NCI-H1930 (cell line): ENCODE measurements around the gene ZRSR2.
"Not testable (repeated sequence)": the region's sequence is repeated elsewhere in the genome, so short reads cannot be mapped to it uniquely, and the experiment has no call there.

Experiments used
- DNase-seq, 2 experiments: peaks; one replicate each; lab custom pipeline; 2025; lab: John Stamatoyannopoulos, UW

Gene ZRSR2

GRCh38 chrX:15804563-15804962, 14.3 kb downstream of the ZRSR2 start:
- DNase-seq: no peak

GRCh38 chrX:15808254-15808653, 18.0 kb downstream of the ZRSR2 start:
- DNase-seq: no peak

DNA sequence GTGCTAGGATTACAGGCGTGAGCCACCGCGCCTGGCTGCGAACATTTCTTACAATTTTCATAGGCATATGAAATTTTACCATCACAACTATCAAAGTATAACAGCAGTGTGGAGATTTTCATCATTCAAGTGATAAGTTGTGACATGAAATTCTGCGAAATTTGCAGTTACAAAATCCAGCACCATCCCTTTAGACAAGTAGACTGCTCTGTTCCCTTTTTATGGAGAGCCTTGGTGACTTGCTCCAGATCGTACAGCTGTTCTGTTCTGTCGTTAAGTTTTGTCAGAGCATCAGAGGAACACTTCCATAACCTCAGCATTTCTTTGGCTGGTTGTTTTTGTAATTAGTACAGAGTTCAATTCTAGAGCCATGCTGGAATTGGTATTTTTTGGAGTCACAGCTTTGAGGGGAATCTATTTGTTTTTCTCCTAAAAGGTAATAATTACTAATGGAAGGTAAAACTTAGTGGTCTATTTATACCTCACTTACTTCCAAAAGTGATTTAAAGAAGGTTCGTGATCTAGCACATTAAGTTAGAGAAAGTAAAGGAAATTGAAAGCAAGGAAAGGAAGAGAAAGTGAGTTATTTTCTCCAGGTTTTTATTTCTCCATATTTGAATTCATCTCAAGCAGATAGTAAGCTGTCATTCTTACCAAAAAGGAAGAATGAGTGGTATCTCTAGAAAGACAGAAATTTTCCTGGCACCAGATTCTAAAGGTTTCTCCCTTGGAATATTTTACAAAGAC, 22.1 kb downstream of the ZRSR2 start:
- DNase-seq: no peak

- no peak for DNase-seq
Measured at GRCh38 chrX:15813416-15813815, 23.1 kb downstream of the ZRSR2 start.

GRCh38 chrX:15814771-15815365, 24.6 kb downstream of the ZRSR2 start:
- no peak for DNase-seq

DNA sequence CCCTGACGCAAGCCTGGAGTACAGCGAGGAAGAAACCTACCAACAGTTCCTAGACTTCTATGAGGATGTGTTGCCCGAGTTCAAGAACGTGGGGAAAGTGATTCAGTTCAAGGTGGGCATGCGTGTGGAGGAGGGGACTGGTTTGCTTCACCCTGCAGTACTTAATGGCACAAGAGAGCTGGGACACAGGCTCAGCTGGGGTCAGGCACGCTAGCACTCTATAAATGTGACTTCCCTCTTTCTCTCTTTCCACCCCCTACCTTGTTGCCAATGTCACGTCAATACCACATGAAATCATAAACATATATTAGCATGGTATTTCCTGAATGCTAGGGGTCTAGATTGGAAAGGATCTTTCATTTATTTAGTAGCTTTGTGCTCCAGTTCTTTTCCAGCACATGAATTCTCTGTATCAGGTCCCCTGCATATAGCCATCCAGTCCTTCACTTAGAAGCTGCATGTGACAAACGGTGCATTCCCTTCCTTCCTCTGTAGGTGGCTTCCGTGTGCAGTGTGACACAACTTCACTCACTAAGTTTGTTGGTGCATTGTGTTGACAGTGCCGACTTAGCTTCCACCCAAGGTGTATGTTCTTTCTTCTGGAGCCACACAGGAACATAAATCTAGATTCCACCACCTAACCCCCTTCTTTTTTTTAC, 25.6 kb downstream of the ZRSR2 start:
- DNase-seq: no peak

DNA sequence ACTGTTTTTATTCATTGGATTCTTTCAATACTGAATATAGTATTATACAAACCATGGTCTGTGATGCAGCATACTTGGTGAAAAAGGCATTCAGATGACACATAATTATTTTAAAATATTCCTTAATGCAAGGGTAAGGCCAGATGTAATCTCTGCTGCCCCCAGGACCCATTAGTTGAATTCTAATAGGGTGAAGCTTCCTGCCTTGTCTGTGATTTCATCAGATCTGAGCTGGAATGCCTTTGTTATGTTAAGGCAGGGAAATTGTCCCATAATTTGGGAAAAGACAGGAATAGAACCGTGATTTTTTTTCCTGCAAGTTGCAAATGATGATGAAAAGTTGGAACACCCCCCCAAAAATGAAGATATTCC, 26.1 kb downstream of the ZRSR2 start:
- DNase-seq: no peak

GRCh38 chrX:15816886-15817285, 26.6 kb downstream of the ZRSR2 start:
- DNase-seq: no peak

GRCh38 chrX:15820106-15821073, 30.1 kb downstream of the ZRSR2 start:
- no peak for DNase-seq

GRCh38 chrX:15822922-15823321, 32.6 kb downstream of the ZRSR2 start:
- no peak for DNase-seq

DNA sequence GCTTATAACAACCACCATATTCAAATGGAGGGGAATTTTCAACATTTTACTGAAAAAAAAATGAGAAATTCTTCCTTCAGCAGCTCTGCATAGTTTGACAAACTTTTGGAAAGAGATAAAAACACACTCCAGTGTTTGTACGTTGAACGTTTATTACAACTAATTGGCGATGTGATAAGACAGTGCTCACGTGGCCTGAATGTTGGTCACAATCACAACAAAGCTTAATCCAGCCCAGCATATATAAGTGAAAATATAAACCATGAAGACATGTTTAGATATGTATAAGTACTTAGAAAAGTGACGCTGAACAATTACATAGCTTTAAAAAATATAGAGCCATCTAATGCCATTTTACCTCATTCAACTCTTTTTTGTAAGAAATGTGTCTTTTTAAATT, 35.7 kb downstream of the ZRSR2 start:
- DNase-seq: no peak

DNA sequence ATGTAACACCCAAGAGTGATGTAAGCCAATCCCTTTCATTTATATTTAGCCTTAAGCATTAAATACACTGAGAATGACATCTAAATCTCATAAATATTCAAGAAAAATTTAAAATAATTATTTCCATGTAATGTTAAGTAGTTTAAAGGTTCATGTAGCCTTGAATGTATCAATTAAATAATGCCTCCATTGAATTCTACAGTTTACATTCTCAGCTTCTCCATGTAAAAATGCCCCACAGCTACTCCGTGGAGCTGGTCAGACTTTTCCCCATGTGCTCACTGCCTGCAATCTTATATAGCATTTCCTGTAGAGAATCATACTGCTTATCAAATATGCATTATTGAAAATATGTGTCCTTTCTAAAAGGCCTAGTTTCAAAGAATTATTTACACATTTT, 38.9 kb downstream of the ZRSR2 start:
- DNase-seq: no peak

DNA sequence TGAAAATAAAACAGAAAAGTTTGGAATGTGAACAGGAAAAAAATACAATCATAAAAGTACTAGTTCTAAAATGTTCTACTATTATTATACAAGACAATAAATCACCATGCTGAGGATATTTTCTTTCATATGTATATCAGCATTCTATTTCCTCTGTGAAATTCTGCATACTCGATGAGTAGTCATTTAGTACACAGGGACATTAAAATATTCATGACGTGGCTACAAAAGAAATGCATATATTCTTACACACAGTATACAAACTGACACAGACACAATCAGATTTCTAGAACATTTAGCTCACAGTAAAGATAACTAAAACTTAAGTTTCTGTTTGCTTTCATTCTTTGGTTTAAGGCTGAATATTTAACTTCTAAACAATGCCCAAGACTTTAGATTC, 41.1 kb downstream of the ZRSR2 start:
- DNase-seq: not testable (repeated sequence)

- no peak for DNase-seq
Measured at GRCh38 chrX:15834053-15834452, 43.8 kb downstream of the ZRSR2 start.

- no peak for DNase-seq
Measured at GRCh38 chrX:15834827-15835595, 44.7 kb downstream of the ZRSR2 start.

DNA sequence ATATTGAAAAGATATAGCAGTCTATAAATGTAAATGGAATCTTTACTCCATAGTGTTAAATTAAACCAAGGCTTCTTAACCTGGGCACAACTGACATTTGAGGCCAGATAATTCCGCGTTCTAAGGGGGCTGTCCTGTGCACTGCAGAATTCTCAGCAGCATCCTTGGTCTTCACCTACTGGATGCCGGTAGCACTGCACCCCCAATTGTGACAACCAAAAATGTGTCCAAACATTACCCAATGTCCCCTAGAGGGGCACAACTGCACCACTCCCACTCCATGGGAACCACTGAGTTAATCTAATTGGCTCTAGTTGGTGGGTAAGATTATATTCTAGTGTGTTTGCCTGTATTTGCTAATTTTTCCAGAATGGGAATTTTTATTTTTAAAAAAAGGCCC, 47.7 kb downstream of the ZRSR2 start:
- no peak for DNase-seq

DNA sequence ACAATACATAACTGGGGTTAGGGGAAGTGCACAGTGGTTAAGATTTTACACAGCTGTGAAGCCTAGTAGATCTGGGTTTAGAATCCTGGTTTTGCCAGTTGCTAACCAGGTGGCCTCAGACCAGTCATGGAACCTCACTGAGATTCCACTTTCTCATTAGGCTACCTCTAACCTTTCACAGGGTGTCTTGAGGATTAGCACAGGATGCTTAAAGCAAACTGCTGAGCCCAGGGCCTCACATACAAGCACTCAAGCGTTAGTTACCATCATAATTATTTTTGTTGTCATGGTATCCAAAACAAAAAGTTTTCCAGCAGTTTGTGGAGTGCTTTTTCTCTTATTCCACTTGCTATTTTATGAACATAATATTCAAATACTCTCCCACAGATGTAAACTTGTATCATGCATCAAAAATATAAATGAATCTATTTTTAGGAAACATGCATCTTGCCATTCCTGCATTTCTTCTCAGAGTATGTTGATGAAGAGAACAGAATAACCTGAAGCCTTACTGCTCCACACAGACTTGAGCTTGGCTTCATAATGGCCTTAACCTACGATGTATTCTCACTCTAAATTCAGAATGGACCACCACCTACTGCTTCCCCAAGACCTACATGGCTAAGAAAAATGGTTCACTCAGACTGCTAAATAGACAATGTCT, 51.7 kb downstream of the ZRSR2 start:
- DNase-seq: no peak

GRCh38 chrX:15843960-15844359, 53.7 kb downstream of the ZRSR2 start:
- no peak for DNase-seq

GRCh38 chrX:15848576-15848975, 58.3 kb downstream of the ZRSR2 start:
- no peak for DNase-seq

- no peak for DNase-seq
Measured at GRCh38 chrX:15849555-15849954, 59.3 kb downstream of the ZRSR2 start.

- DNase-seq: no peak
Measured at GRCh38 chrX:15853586-15854079, 63.3 kb downstream of the ZRSR2 start.
